Coronary artery (tissue), 2 donors: ENCODE measurements around the gene EPN1.

ENCODE experiments used
- DNase-seq: peaks from one replicate; pipeline ENCODE4 v3.0.0-alpha.2; 2017; ENCODE audit warnings: low spot score
- H3K27ac ChIP-seq, 2 donors: fragments of 200-600 bp; sonication (generic); one replicate each; pipeline ENCODE4 v1.5.1; 2016 to 2019
- H3K4me3 ChIP-seq: fragments of 200-600 bp; sonication (generic); 2 replicates; pipeline ENCODE4 v1.5.1; 2016; ENCODE audit warnings: mild to moderate bottlenecking, moderate library complexity
- TF ChIP-seq, protein P1 (sequence below): fragments of 200-600 bp; sonication (generic); IDR thresholded peaks from one replicate; pipeline ENCODE4 v1.5.1; 2019; ENCODE audit warnings: antibody characterized with exemption

Gene EPN1

DNA sequence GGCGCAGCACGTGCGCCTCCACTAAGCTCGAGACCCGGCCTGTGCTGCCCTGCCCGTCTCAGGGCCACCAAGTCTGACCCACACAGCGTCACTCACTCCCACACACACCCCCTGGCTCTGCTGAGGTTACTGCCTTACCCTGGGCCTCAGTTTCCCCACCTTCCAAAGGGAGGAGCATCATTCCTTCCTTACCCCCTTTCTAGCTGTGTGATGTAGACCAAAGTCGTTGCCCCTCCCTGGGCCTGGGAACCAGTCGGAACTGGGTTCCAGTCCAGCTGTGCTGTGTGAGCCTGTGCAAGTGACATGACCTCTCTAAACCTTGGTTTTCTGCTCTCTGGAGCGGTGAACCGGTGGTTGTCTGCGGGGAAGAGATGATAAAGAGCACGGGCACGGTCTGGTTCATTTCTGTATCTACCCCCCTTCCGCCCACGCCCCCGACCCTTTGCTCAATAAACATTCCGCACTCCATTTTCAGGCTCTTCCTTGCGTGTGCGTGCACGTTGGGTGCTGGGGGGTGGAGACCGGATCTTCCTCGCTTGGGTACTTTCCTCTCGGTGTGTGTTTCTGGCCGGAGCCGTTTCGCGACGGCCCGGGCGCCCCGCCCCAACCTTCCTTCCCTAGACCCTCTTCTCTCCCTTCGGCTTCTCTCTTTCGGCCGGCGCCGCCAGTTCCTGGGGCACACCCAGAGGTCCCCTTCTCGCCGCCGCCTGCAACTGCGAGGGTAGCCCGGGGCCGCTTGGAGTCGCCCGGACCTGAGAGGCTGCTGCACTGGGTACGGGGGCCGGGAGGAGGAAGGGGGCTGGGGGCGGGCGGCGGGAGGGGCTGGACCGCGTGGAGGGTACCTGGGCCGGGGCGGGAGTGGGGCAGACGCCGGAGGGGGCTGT, 31.8 kb upstream of the EPN1 start, which contains the start of gene ZNF581:
ZNF581 (plus strand) TSS at position 647 of the 884 bp plus-strand sequence. CDS start 923 bp downstream, outside the sequence.
- peak within 1 kb of the TSS; percentile 85 to 95 for H3K27ac ChIP-seq
- TF ChIP-seq, protein P1, sequence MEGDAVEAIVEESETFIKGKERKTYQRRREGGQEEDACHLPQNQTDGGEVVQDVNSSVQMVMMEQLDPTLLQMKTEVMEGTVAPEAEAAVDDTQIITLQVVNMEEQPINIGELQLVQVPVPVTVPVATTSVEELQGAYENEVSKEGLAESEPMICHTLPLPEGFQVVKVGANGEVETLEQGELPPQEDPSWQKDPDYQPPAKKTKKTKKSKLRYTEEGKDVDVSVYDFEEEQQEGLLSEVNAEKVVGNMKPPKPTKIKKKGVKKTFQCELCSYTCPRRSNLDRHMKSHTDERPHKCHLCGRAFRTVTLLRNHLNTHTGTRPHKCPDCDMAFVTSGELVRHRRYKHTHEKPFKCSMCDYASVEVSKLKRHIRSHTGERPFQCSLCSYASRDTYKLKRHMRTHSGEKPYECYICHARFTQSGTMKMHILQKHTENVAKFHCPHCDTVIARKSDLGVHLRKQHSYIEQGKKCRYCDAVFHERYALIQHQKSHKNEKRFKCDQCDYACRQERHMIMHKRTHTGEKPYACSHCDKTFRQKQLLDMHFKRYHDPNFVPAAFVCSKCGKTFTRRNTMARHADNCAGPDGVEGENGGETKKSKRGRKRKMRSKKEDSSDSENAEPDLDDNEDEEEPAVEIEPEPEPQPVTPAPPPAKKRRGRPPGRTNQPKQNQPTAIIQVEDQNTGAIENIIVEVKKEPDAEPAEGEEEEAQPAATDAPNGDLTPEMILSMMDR = no peak
- DNase-seq = peak; percentile 84
- H3K4me3 ChIP-seq = peak within 1 kb of the TSS; percentile 87

DNA sequence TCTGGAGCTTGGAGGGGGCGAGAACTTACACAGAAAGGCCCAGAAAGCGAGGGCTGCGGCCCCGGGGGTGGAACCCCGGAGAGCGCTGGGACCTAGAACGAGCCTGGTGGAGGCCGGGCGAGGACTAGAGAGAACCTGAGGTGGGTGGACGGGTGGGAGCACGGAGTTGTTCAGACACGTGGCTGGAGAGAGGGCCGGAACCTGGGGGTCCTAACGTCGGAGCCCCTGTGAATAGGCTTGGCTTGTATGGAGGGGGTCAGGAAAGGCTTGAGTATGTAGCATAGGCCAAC, 31.2 kb upstream of the EPN1 start:
- H3K4me3 ChIP-seq = peak overlapping the region; percentile 87
- no peak for DNase-seq
- H3K27ac ChIP-seq = peak overlapping the region; percentile 85 to 95
- TF ChIP-seq, protein P1 = no peak

DNA sequence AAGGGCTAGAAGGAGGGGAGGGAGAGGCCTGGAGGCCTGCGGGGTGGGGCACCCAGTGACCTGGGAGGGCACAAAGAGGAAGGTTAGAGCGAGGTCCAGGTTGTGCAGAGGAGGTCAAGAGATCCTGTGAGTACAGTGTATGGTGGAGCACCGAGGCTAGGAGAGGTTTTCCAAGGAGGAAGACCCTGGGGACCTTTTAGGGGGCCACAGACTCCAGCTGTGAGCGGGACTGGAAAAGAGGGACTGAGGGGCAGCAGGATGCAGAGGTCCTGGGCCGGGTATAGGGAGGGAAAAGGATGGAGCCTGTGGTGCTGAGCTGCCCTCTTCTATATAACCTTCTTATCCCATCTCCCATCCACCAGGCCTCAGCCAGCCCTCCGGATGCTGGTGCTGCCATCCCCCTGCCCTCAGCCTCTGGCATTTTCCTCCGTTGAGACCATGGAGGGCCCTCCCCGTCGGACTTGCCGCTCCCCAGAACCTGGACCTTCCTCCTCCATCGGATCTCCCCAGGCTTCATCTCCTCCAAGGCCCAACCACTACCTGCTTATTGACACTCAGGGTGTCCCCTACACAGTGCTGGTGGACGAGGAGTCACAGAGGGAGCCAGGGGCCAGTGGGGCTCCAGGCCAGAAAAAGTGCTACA, 30.7 kb upstream of the EPN1 start:
- peak; percentile 75 for DNase-seq
- peak overlapping the region; percentile 85 to 95 for H3K27ac ChIP-seq
- TF ChIP-seq, protein P1 = no peak
- H3K4me3 ChIP-seq = peak overlapping the region; percentile 87

DNA sequence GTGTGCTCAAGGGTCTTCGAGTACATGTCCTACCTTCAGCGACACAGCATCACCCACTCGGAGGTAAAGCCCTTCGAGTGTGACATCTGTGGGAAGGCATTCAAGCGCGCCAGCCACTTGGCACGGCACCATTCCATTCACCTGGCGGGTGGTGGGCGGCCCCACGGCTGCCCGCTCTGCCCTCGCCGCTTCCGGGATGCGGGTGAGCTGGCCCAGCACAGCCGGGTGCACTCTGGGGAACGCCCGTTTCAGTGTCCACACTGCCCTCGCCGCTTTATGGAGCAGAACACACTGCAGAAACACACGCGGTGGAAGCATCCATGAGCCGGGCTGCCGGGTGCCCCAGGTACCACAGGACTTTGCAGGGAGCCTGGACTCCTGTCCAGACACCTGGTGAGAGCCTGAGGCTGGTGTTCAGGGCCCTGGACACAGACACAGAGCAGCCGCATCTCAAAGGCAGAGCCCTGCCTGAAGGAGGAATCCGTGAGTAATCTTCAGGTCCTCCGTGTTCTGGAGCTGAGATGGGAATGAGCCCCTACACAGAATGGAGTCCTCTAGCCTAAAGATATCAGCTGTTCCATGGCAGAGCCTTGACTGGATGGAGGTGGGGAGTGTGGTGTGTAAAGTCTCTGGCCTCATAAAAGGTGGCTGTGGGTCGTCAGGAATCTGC, 30.0 kb upstream of the EPN1 start:
- TF ChIP-seq, protein P1 = no peak
- Histone ChIP-seq H3K27ac (no peak overlapping the region), H3K4me3 (no peak overlapping the region)
- DNase-seq = no peak

DNA sequence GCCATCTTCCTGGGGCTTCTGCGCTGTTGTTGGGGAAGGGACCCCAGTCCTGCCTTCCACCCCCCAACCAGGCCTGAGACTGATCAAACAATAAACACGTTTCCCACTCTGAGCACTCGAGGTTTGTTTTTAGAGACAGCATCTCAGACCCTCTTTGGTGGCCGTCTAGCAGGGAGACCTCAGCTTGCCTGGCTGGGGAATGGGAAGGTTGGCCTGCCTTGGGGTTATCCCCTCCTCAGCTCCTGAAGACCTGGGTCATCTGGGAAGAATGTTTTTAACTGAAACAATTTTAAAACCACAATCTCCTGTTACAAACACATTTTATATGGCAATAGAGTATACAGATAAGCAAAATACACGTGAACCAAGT, 29.5 kb upstream of the EPN1 start:
- TF ChIP-seq, protein P1 = no peak
- no peak overlapping the region for H3K4me3 ChIP-seq
- no peak for DNase-seq
- no peak overlapping the region for H3K27ac ChIP-seq

DNA sequence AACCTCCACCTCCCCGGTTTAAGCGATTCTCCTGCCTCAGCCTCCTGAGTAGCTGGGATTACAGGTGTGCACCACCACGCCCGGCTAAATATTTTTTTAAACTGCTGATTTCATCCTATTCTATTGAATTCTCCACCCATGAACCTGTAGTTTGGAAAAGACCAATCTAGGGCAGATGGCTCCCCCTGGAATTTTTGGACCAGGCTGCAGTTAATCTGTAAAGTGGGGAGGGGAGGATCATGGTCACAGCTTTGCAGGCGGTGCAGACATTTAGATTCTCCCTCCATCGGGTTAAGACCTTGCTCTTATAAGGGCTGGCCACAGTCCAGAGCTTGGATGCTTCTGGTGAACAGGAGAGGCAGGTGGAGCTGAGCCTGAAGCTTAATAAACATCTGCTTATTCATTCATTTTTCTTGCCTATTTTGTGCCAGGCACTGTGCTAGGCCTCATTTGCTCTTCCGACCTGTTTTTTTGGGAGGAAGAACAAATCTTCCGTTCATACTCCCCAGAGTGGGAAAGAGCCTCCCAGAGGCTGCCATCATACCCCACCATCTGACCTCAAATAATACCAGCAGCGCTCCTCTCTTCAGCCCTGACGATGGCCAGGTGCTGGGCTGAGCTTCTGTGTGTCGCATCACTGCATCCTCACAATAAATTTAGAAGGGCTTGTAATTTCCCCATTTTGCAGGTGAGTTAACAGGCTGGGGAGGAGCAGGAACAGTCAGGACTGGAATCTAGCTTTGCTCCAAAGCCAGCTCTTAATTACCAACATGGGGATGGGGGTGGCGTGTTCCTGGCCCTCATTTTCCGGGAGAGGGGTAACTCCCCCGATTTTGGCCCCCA, 27.9 kb upstream of the EPN1 start:
- TF ChIP-seq, protein P1 = no peak
- peak overlapping the region; percentile 84 to 93 for H3K27ac ChIP-seq
- peak overlapping the region; percentile 99 for H3K4me3 ChIP-seq
- no peak for DNase-seq
